GM12878 (cell line): ENCODE measurements around the gene EEF2K.
A peak's percentile ranks its signal among the peaks of the same experiment; 100 is the strongest.

Source experiments
- BHLHE40 ChIP-seq, 2 experiments: fragments of 450-650 bp in 1 of 2; IDR thresholded peaks; 2 replicates each; pipeline ENCODE4 v1.6.1; 2011 to 2017; ENCODE audit warnings: low read depth in 2 of 2, borderline replicate concordance in 1 of 2, improper control_type of control experiment in 1 of 2, low read length in 1 of 2, mild to moderate bottlenecking in 1 of 2
- EED ChIP-seq: sonication (generic); IDR thresholded peaks from 2 replicates; pipeline ENCODE4 v1.6.1; 2016; ENCODE audit warnings: antibody characterized with exemption, low read depth
- GABPA ChIP-seq: IDR thresholded peaks from 2 replicates; pipeline ENCODE4 v1.6.1; 2014; ENCODE audit warnings: antibody characterized with exemption, low read depth, mild to moderate bottlenecking, inconsistent platforms
- NFYB ChIP-seq: IDR thresholded peaks from 2 replicates; pipeline ENCODE4 v1.6.1; 2011; ENCODE audit warnings: low read depth, mild to moderate bottlenecking, low read length, improper control_type of control experiment, moderate library complexity; ENCODE audit not compliant: insufficient read depth
- NRF1 ChIP-seq: conservative IDR thresholded peaks from 2 replicates; pipeline ENCODE4 v1.6.1; 2011; ENCODE audit warnings: mild to moderate bottlenecking, low read depth, low read length, improper control_type of control experiment
- POLR2AphosphoS2 ChIP-seq: IDR thresholded peaks from 2 replicates; pipeline ENCODE4 v1.6.1; 2011; ENCODE audit warnings: low read depth, mild to moderate bottlenecking, low read length, improper control_type of control experiment, moderate library complexity
- RAD51 ChIP-seq: fragments of 450-650 bp; IDR thresholded peaks from 2 replicates; pipeline ENCODE4 v1.6.1; 2016; ENCODE audit warnings: moderate library complexity, mild to moderate bottlenecking, inconsistent platforms
- SP1 ChIP-seq: IDR thresholded peaks from one replicate; pipeline ENCODE4 v1.6.1; 2011; ENCODE audit warnings: low read depth, low read length
- SREBF1 ChIP-seq: IDR thresholded peaks from 2 replicates; pipeline ENCODE4 v1.6.1; 2012; ENCODE audit warnings: mild to moderate bottlenecking, low read length
- SREBF2 ChIP-seq: IDR thresholded peaks from 2 replicates; pipeline ENCODE4 v1.6.1; 2012; ENCODE audit warnings: mild to moderate bottlenecking, low read length
- ZNF207 ChIP-seq: fragments of 450-650 bp; IDR thresholded peaks from 2 replicates; pipeline ENCODE4 v1.6.1; 2014; ENCODE audit warnings: antibody characterized with exemption, mild to moderate bottlenecking, borderline replicate concordance
- TF ChIP-seq, protein P1 (sequence below), 3 experiments: IDR thresholded peaks in 2 of 3; conservative IDR thresholded peaks in 1 of 3; 2 replicates each; pipeline ENCODE4 v1.5.1; 2011; ENCODE audit warnings: low read depth in 3 of 3, low read length in 3 of 3, mild to moderate bottlenecking in 3 of 3, control low read depth in 2 of 3, moderate library complexity in 2 of 3, inconsistent platforms in 1 of 3, mixed read lengths in 1 of 3; ENCODE audit not compliant: control insufficient read depth in 2 of 3, insufficient read depth in 1 of 3; ENCODE audit errors: extremely low read depth in 1 of 3
- TF ChIP-seq, protein P2 (sequence below): IDR thresholded peaks from 2 replicates; pipeline ENCODE4 v1.6.1; 2012; ENCODE audit warnings: mild to moderate bottlenecking, low read depth, low read length

DNA sequence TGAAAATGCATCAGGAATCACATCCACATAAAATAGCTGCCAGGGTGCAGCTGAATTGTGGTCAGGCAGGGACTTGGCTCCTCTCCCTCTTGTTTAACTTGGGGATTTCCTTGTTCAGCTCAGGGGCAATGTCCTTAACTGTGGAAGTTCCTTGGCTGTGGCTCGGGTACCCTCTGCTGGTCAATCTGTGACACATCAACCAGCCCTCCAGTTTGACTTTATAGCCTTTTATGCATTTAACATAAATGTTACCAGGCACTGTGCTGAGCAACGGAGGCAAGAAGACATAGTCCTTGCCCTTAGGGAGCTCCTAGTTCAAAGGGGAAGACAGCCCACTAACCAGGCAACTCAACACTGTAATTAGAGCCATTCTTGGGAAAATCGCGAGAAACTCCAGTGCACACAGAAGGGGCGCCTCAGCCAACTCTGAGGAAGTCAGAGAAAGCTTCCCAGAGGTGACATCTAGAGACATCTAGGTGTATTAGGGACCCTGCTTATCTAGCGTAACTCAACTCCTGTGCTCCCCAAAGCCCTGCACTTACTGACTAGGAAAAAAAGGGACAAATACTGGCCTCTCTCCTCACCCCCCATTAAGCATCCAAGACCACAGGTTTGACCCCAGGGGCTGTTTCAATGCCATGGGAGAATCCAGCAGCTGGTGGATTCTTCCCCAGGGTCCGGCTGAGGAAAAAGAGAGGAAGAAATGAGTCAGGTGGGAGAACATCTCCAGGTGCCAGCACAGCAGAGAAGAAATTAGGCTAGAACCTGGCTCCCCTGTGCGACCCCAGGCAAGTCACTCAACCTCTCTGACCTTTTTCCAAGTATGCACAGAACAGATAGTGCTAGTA is 17.3 kb upstream of the EEF2K start:
- TF ChIP-seq GABPA (no peak), EED (0 out of 2 replicates have a peak, but pooled peaks have one; percentile 31), BHLHE40 (IDR thresholded peaks at IDR 0.05; ENCODE audit: borderline replicate concordance in 1 of 2, low read depth in 2 of 2, low read length in 1 of 2) (0 out of 4 replicates have a peak, but pooled peaks of 1 of the 2 experiments have one; percentile 7), RAD51 (no peak), SREBF2 (no peak), POLR2AphosphoS2 (no peak), SP1 (no peak), NRF1 (no peak), SREBF1 (no peak), ZNF207 (0 out of 2 replicates have a peak, but pooled peaks have one; percentile 43), NFYB (no peak)
- TF ChIP-seq, protein P1, sequence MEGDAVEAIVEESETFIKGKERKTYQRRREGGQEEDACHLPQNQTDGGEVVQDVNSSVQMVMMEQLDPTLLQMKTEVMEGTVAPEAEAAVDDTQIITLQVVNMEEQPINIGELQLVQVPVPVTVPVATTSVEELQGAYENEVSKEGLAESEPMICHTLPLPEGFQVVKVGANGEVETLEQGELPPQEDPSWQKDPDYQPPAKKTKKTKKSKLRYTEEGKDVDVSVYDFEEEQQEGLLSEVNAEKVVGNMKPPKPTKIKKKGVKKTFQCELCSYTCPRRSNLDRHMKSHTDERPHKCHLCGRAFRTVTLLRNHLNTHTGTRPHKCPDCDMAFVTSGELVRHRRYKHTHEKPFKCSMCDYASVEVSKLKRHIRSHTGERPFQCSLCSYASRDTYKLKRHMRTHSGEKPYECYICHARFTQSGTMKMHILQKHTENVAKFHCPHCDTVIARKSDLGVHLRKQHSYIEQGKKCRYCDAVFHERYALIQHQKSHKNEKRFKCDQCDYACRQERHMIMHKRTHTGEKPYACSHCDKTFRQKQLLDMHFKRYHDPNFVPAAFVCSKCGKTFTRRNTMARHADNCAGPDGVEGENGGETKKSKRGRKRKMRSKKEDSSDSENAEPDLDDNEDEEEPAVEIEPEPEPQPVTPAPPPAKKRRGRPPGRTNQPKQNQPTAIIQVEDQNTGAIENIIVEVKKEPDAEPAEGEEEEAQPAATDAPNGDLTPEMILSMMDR (IDR thresholded peaks at IDR 0.05 in 2 of 3, conservative IDR thresholded peaks at IDR 0.05 in 1 of 3; ENCODE audit: control insufficient read depth in 2 of 3, extremely low read depth in 1 of 3, insufficient read depth in 1 of 3, low read depth in 3 of 3, low read length in 3 of 3): peak; percentile 82 to 95 (median 90); a peak in 5 of 6 replicates
- TF ChIP-seq, protein P2, sequence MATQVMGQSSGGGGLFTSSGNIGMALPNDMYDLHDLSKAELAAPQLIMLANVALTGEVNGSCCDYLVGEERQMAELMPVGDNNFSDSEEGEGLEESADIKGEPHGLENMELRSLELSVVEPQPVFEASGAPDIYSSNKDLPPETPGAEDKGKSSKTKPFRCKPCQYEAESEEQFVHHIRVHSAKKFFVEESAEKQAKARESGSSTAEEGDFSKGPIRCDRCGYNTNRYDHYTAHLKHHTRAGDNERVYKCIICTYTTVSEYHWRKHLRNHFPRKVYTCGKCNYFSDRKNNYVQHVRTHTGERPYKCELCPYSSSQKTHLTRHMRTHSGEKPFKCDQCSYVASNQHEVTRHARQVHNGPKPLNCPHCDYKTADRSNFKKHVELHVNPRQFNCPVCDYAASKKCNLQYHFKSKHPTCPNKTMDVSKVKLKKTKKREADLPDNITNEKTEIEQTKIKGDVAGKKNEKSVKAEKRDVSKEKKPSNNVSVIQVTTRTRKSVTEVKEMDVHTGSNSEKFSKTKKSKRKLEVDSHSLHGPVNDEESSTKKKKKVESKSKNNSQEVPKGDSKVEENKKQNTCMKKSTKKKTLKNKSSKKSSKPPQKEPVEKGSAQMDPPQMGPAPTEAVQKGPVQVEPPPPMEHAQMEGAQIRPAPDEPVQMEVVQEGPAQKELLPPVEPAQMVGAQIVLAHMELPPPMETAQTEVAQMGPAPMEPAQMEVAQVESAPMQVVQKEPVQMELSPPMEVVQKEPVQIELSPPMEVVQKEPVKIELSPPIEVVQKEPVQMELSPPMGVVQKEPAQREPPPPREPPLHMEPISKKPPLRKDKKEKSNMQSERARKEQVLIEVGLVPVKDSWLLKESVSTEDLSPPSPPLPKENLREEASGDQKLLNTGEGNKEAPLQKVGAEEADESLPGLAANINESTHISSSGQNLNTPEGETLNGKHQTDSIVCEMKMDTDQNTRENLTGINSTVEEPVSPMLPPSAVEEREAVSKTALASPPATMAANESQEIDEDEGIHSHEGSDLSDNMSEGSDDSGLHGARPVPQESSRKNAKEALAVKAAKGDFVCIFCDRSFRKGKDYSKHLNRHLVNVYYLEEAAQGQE: no peak
